Activated CD8-positive, alpha-beta T cell treated with anti-CD3 and anti-CD28 coated beads for 36 hours (primary cell): ENCODE data around the gene MAPKAPK2. TPM values are rescaled to one million over a fixed set of nuclear protein-coding genes. Genes with fewer than 3 reads are reported as not detected.

Source experiments
- ATAC-seq: fragments of 200-7000 bp; cut with Tn5 transposase; one replicate; pipeline ENCODE4 v1.10.0; 2021; ENCODE audit warnings: mild to moderate bottlenecking, moderate library complexity
- CTCF ChIA-PET: fragments of 350-600 bp; sonication (Branson Sonifier 250); formaldehyde crosslinking; loops from one replicate; lab custom pipeline; 2021; ENCODE audit warnings: antibody characterized with exemption; lab: Charles Lee
- POLR2A ChIA-PET: fragments of 350-600 bp; sonication (Branson Sonifier 250); formaldehyde crosslinking; loops from one replicate; lab custom pipeline; 2021; ENCODE audit warnings: antibody characterized with exemption; lab: Charles Lee
- DNase-seq: peaks from one replicate; pipeline ENCODE4 v3.0.0-alpha.2; 2020
- H3K27ac Mint-ChIP-seq: one replicate; pipeline ENCODE4 v1.8.0; 2021; ENCODE audit warnings: mild to moderate bottlenecking, mixed read lengths
- H3K27me3 Mint-ChIP-seq: one replicate; pipeline ENCODE4 v1.8.0; 2021; ENCODE audit warnings: mixed read lengths
- H3K36me3 Mint-ChIP-seq: one replicate; pipeline ENCODE4 v1.8.0; 2021; ENCODE audit warnings: low read depth, mixed read lengths
- H3K4me1 Mint-ChIP-seq: one replicate; pipeline ENCODE4 v1.8.0; 2021; ENCODE audit warnings: low read depth, mixed read lengths
- H3K4me3 Mint-ChIP-seq: one replicate; pipeline ENCODE4 v1.8.0; 2021; ENCODE audit warnings: mild to moderate bottlenecking, moderate library complexity, mixed read lengths
- H3K9me3 Mint-ChIP-seq: one replicate; pipeline ENCODE4 v1.8.0; 2021; ENCODE audit warnings: mixed read lengths
- intact Hi-C: fragments of 100-400 bp; cut with micrococcal nuclease; formaldehyde crosslinking; loops from one replicate; pipeline ENCODE4 v1.10.0; 2022
- total RNA-seq, 2 experiments: library from RNA; stranded (reverse); gene quantifications; one replicate each; pipeline ENCODE4 v1.2.3, GENCODE V29; 2021
- TF ChIP-seq, protein P1 (sequence below): fragments of 200-600 bp; IDR thresholded peaks from one replicate; pipeline ENCODE4 v1.8.0; 2022; ENCODE audit warnings: antibody characterized with exemption, mild to moderate bottlenecking

Gene MAPKAPK2
- total RNA-seq, 2 experiments from 2014 or later, result 50.4 to 51.4 TPM

DNA sequence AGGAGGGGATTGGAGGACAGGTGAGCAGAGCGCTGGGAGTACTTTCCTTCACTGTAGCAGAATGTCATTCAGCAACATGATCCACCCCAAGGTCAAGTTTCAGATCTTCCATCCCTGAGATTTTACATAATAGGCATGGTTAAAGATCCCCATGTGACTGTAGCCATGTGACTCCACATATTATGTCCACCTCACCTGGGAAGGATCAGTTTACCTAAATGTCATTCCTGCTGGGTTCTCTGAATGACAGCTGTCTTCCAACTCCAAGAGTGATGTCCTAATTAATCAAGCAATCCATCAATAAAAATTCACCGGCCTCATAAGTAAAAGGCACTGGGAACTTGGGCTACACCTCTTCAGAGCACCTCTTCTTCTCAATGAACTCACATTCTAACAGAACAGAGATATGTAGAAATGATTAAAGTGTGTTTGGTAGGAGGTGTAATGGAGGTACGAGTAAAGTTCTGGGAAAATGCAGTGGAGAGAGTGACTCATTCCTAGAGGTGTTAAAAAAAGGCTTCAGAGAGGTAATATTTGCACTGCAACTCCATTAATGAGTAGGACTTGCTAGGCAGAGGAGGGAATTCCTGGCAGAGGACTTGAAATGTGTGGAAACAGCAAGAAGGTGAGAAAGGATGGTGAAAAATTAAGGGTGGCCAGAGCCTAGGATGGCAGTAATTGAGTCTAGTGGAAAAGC is 22.2 kb upstream of the MAPKAPK2 start:
- ChIA-PET CTCF (interaction anchor here (0.6 to 14.1 kb wide), 44 partner anchors 12 to 341 kb away, joined by 3 to 340 read pairs (median 16); partner anchors contain the start of genes DYRK3, EIF2D, IKBKE and MAPKAPK2), POLR2A (interaction anchor here (1.0 to 3.0 kb wide), 3 partner anchors 17 to 172 kb away, joined by 3 to 19 read pairs (median 4); partner anchors contain the start of gene DYRK3)
- peak; percentile 48 for ATAC-seq
- no peaks in the 10 kb centered on the region for H3K36me3 Mint-ChIP-seq
- no peak overlapping the region for H3K4me3 Mint-ChIP-seq
- H3K4me1 Mint-ChIP-seq, result peaks cover 37% of the 10 kb centered on the region
- no peaks in the 10 kb centered on the region for H3K9me3 Mint-ChIP-seq
- DNase-seq, result peak; percentile 17
- TF ChIP-seq, protein P1, sequence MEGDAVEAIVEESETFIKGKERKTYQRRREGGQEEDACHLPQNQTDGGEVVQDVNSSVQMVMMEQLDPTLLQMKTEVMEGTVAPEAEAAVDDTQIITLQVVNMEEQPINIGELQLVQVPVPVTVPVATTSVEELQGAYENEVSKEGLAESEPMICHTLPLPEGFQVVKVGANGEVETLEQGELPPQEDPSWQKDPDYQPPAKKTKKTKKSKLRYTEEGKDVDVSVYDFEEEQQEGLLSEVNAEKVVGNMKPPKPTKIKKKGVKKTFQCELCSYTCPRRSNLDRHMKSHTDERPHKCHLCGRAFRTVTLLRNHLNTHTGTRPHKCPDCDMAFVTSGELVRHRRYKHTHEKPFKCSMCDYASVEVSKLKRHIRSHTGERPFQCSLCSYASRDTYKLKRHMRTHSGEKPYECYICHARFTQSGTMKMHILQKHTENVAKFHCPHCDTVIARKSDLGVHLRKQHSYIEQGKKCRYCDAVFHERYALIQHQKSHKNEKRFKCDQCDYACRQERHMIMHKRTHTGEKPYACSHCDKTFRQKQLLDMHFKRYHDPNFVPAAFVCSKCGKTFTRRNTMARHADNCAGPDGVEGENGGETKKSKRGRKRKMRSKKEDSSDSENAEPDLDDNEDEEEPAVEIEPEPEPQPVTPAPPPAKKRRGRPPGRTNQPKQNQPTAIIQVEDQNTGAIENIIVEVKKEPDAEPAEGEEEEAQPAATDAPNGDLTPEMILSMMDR, result no peak
- peak overlapping the region; percentile 0 for H3K27ac Mint-ChIP-seq
- H3K27me3 Mint-ChIP-seq, result peaks cover 34% of the 10 kb centered on the region
- intact Hi-C loops, result loop anchor here (5.0 to 10.0 kb wide), 2 partner anchors 58 to 170 kb away; no protein-coding TSS in a partner anchor

DNA sequence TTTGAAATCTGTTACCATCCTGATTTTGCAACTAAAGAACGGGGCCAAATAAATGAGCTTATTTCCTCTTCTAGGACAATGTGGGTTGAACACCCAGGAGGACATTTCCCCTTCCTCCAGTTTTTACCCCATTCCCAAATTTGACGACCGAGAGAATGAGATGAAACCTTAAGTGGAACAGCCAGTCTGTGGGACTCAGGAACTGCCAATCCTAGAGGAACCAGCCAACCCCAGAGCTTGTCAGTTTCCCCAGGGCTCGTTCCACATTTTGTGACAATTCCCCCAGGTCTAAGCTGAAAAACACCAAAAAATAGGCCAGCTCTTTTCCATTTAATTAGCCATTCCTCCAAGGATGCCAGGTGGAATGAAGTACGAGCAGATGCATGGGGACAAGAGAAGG is 21.3 kb upstream of the MAPKAPK2 start:
- intact Hi-C loops, result loop anchor here (5.0 to 10.0 kb wide), 2 partner anchors 59 to 171 kb away; no protein-coding TSS in a partner anchor
- H3K4me1 Mint-ChIP-seq, result peaks cover 35% of the 10 kb centered on the region
- no peak overlapping the region for H3K27ac Mint-ChIP-seq
- ATAC-seq, result no peak
- CTCF ChIA-PET, result interaction anchor here (0.6 to 14.1 kb wide), 73 partner anchors 12 to 343 kb away, joined by 3 to 340 read pairs (median 7); partner anchors contain the start of genes DYRK3, EIF2D, FCMR and IKBKE
- peaks cover 26% of the 10 kb centered on the region for H3K27me3 Mint-ChIP-seq
- no peak overlapping the region for H3K4me3 Mint-ChIP-seq
- no peaks in the 10 kb centered on the region for H3K36me3 Mint-ChIP-seq
- no peaks in the 10 kb centered on the region for H3K9me3 Mint-ChIP-seq
- TF ChIP-seq, protein P1, result no peak
- DNase-seq, result no peak
- POLR2A ChIA-PET, result interaction anchor here (0.7 to 3.0 kb wide), 9 partner anchors 8 to 64 kb away, joined by 3 to 19 read pairs (median 3); partner anchors contain the start of gene DYRK3

DNA sequence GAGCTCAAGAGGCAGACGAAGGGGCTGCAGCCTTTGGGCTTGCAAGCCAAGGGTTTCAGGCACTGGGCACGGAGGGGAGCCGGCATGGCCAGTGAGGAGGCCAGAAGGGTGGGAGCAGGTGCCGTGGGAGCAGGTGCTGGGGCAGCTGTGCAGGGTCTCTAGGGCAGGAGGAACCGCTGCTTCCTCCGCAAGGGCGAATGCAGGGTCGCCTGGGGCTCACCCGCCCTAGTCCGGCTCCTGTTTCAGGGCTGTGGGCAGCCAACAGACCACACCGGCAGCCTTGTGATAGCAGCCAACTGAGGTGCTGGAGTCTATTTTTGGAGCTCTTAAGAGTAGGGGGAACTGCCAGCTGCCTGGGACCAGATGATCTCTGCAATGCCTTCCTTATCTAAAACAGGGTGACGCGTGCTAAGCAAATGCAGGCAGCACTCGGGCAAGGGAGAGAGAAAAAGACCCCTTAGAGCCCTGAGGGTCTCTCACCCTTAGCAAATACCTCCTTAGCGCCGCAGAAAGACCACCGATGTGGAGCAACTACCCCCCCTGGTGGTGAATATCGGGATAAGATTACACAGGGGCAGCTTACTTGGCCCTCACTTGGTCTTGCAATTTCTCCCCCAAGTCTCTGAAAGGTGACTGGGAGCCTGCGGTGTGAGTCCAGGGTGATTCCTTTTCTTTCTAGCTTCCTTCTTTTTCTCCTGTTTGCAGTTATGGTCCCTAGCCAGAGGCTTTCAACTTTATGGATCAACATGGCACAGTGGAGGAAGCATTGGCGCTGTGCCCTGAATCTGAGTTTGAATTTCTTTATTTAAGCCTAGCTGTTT is 20.7 kb upstream of the MAPKAPK2 start:
- ATAC-seq, result peak; percentile 82
- POLR2A ChIA-PET, result interaction anchor here (0.7 to 3.0 kb wide), 13 partner anchors 9 to 193 kb away, joined by 3 to 19 read pairs (median 3); partner anchors contain the start of genes DYRK3 and IKBKE
- intact Hi-C loops, result loop anchor here (1.0 to 10.0 kb wide), 3 partner anchors 30 to 172 kb away; no protein-coding TSS in a partner anchor
- TF ChIP-seq, protein P1, result peak; percentile 92
- Mint-ChIP-seq H3K4me1 (peaks cover 33% of the 10 kb centered on the region), H3K27me3 (peaks cover 22% of the 10 kb centered on the region), H3K4me3 (no peak overlapping the region), H3K36me3 (no peaks in the 10 kb centered on the region), H3K27ac (no peak overlapping the region), H3K9me3 (no peaks in the 10 kb centered on the region)
- CTCF ChIA-PET, result interaction anchor here (0.7 to 14.1 kb wide), 80 partner anchors 11 to 804 kb away, joined by 3 to 340 read pairs (median 6); partner anchors contain the start of genes DYRK3, EIF2D, FCMR and IKBKE
- DNase-seq, result peak; percentile 84

DNA sequence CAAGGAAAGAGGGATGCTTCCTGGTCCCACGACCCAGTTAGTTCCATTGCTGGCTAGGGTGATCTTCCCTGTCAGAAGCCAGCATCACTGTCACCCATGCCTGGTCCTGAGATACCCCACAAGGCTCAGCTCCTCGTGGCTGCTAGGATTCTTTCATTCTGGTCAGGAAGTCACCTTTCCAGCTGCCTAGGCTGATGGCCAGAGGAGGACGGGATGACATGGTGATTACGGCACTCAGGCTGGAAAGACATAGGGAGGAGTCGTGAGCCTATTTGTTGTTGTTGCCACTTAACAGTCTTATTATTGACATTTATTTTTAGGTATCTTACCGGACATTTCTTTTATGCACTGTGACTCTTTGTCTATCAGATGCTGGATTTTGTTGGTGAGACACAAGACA is 20.0 kb upstream of the MAPKAPK2 start:
- TF ChIP-seq, protein P1, result no peak
- ATAC-seq, result no peak
- intact Hi-C loops, result loop anchor here (1.0 to 10.0 kb wide), 3 partner anchors 30 to 172 kb away; no protein-coding TSS in a partner anchor
- Mint-ChIP-seq H3K4me1 (peaks cover 33% of the 10 kb centered on the region), H3K27me3 (peaks cover 22% of the 10 kb centered on the region), H3K36me3 (no peaks in the 10 kb centered on the region), H3K27ac (no peak overlapping the region), H3K9me3 (no peaks in the 10 kb centered on the region), H3K4me3 (no peak overlapping the region)
- DNase-seq, result no peak
- CTCF ChIA-PET, result interaction anchor here (1.0 to 14.1 kb wide), 61 partner anchors 10 to 804 kb away, joined by 3 to 340 read pairs (median 10); partner anchors contain the start of genes DYRK3, EIF2D, FCMR and IKBKE
- POLR2A ChIA-PET, result interaction anchor here (1.0 to 3.0 kb wide), 8 partner anchors 9 to 194 kb away, joined by 3 to 19 read pairs (median 3); partner anchors contain the start of genes DYRK3 and IKBKE
